K562 (cell line): ENCODE data around the gene GGACT. TPM values are rescaled to one million over a fixed set of nuclear protein-coding genes. Genes with fewer than 3 reads are reported as not detected.

ENCODE experiments used
- ATAC-seq: fragments of 200-7000 bp; cut with Tn5 transposase; 3 replicates; pipeline ENCODE4 v1.9.1; 2020; ENCODE audit warnings: moderate library complexity
- BruUV-seq: library from RNA; stranded (reverse); fragments of 400-500 nt; replicated peaks from 2 replicates; lab custom pipeline; 2021; lab: Mats Ljungman, UMichigan
- CTCF ChIA-PET: fragments of 300-600 bp; formaldehyde crosslinking; extraction: SDS; loops from one replicate; lab custom pipeline; 2021; ENCODE audit warnings: low intra/inter-chr PET ratio; lab: Yijun Ruan, JAX
- POLR2A ChIA-PET: fragments of 300-600, 350-650 bp; sonication (Branson Sonifier 250); formaldehyde crosslinking; extraction: SDS; loops from one replicate; lab custom pipeline; 2021; ENCODE audit warnings: antibody characterized with exemption, inconsistent platforms; lab: Yijun Ruan, JAX
- DNase-seq, 4 experiments: peaks; one replicate each; pipeline versions ENCODE4 v3.0.0 to v3.0.0-alpha.2; 2011 to 2018; ENCODE audit warnings: low spot score in 3 of 4, mixed read lengths in 3 of 4; ENCODE audit errors: extremely low read depth in 1 of 4
- FAIRE-seq: peaks from 2 replicates; lab custom pipeline; 2011; peaks lifted over from hg19 to GRCh38; lab: Jason Lieb, UNC
- H2AFZ ChIP-seq: 2 replicates; pipeline ENCODE4 v1.6.0; 2011; ENCODE audit warnings: low read depth, low read length, control low read depth, inconsistent platforms
- H3K27ac ChIP-seq: fragments of 200-600 bp; 3 replicates; pipeline ENCODE4 v1.8.0; 2011; ENCODE audit warnings: low read depth, mild to moderate bottlenecking, control low read depth, inconsistent platforms, low read length, moderate library complexity, mixed read lengths; ENCODE audit errors: extremely low read depth
- H3K27me3 ChIP-seq, 2 experiments: fragments of 300-600 bp in 1 of 2; 2 replicates in 1 of 2; 3 replicates in 1 of 2; pipeline versions ENCODE4 v1.6.0 to v1.8.0; 2011; ENCODE audit warnings: inconsistent platforms in 2 of 2, low read length in 2 of 2, mild to moderate bottlenecking in 1 of 2, mixed read lengths in 1 of 2, moderate library complexity in 1 of 2; ENCODE audit not compliant: control insufficient read depth in 2 of 2, insufficient read depth in 2 of 2
- H3K36me3 ChIP-seq: fragments of 300-600 bp; 3 replicates; pipeline ENCODE4 v1.8.0; 2011; ENCODE audit warnings: mild to moderate bottlenecking, low read length, inconsistent platforms; ENCODE audit not compliant: control insufficient read depth, insufficient read depth
- H3K4me1 ChIP-seq, 2 experiments: fragments of 200-600 bp in 1 of 2; replicated peaks in 1 of 2; 2 replicates in 1 of 2; 3 replicates in 1 of 2; pipeline versions ENCODE4 v1.5.1 to v1.8.0; 2011; ENCODE audit warnings: inconsistent platforms in 2 of 2, low read length in 2 of 2, mild to moderate bottlenecking in 1 of 2, mixed read lengths in 1 of 2, moderate library complexity in 1 of 2; ENCODE audit not compliant: control insufficient read depth in 2 of 2, insufficient read depth in 2 of 2
- H3K4me2 ChIP-seq: 2 replicates; pipeline ENCODE4 v1.6.1; 2011; ENCODE audit warnings: low read length, control low read depth, inconsistent platforms, mixed read lengths; ENCODE audit not compliant: insufficient read depth
- H3K4me3 ChIP-seq: fragments of 200-600 bp; sonication (generic), shearing (Covaris generic); 2 replicates; pipeline ENCODE4 v1.5.1; 2016; ENCODE audit warnings: control low read depth, inconsistent platforms
- H3K79me2 ChIP-seq: fragments of 200-600 bp; 3 replicates; pipeline ENCODE4 v1.8.0; 2011; ENCODE audit warnings: low read length, inconsistent platforms; ENCODE audit not compliant: control insufficient read depth, insufficient read depth
- H3K9ac ChIP-seq, 2 experiments: 2 replicates each; pipeline versions ENCODE4 v1.6.0 to v1.6.1; 2011; ENCODE audit warnings: low read depth in 2 of 2, low read length in 2 of 2, control low read depth in 1 of 2, inconsistent platforms in 1 of 2, mild to moderate bottlenecking in 1 of 2, mixed read lengths in 1 of 2; ENCODE audit not compliant: insufficient read depth in 1 of 2
- H3K9me1 ChIP-seq: one replicate; pipeline ENCODE4 v1.6.0; 2011; ENCODE audit warnings: inconsistent platforms, mild to moderate bottlenecking, low read length, moderate library complexity; ENCODE audit not compliant: control insufficient read depth, insufficient read depth
- H3K9me3 ChIP-seq: replicated peaks from 2 replicates; pipeline ENCODE4 v1.5.1; 2011; ENCODE audit warnings: low read depth, low read length, inconsistent platforms; ENCODE audit not compliant: control insufficient read depth, insufficient read depth
- H4K20me1 ChIP-seq: replicated peaks from 2 replicates; pipeline ENCODE4 v1.6.1; 2011; ENCODE audit warnings: low read length, inconsistent platforms, mixed read lengths; ENCODE audit not compliant: control insufficient read depth, insufficient read depth
- AFF4 ChIP-seq: sonication (generic); formaldehyde crosslinking; IDR thresholded peaks from 2 replicates; pipeline ENCODE4 v1.8.0; 2023; ENCODE audit warnings: mild to moderate bottlenecking, missing genetic modification reagents
- ARID3A ChIP-seq: IDR thresholded peaks from 2 replicates; pipeline ENCODE4 v1.6.1; 2012; ENCODE audit warnings: low read depth, low read length, improper control_type of control experiment, borderline replicate concordance
- CREB3L1 ChIP-seq: fragments of 450-650 bp; IDR thresholded peaks from 2 replicates; pipeline ENCODE4 v1.6.1; 2014; ENCODE audit warnings: low read depth, mild to moderate bottlenecking, moderate library complexity, borderline replicate concordance
- DMBX1 ChIP-seq: fragments of 250-450 bp; sonication (Bioruptor Pico); IDR thresholded peaks from 2 replicates; pipeline ENCODE4 v1.8.0; 2022; ENCODE audit warnings: inconsistent platforms, mild to moderate bottlenecking, moderate library complexity, borderline replicate concordance
- MITF ChIP-seq: IDR thresholded peaks from 2 replicates; pipeline ENCODE4 v1.6.1; 2014; ENCODE audit warnings: antibody characterized with exemption
- NR2C1 ChIP-seq, 2 experiments: fragments of 450-650 bp; IDR thresholded peaks; 2 replicates each; pipeline ENCODE4 v1.6.1; 2017; ENCODE audit warnings: mild to moderate bottlenecking in 2 of 2, antibody characterized with exemption in 1 of 2, inconsistent platforms in 1 of 2, missing compliant biosample characterization in 1 of 2, missing genetic modification characterization in 1 of 2
- PTBP1 ChIP-seq: fragments of 200-400 bp; formaldehyde crosslinking; IDR thresholded peaks from 2 replicates; pipeline ENCODE4 v1.6.1; 2017; ENCODE audit warnings: low read depth, low read length
- RUNX1 ChIP-seq: sonication (generic); IDR thresholded peaks from 2 replicates; pipeline ENCODE4 v1.6.1; 2016; ENCODE audit warnings: antibody characterized with exemption, low read depth
- ZFPM2 ChIP-seq: fragments of 250-450 bp; sonication (Bioruptor Pico); IDR thresholded peaks from 2 replicates; pipeline ENCODE4 v1.5.1; 2022; ENCODE audit warnings: mild to moderate bottlenecking
- ZNF212 ChIP-seq: fragments of 450-650 bp; formaldehyde crosslinking; IDR thresholded peaks from 2 replicates; pipeline ENCODE4 v1.4.0; 2020; ENCODE audit warnings: mild to moderate bottlenecking
- ZNF311 ChIP-seq: fragments of 250-450 bp; sonication (Bioruptor Pico); IDR thresholded peaks from 2 replicates; pipeline ENCODE4 v1.4.0; 2020; ENCODE audit warnings: mild to moderate bottlenecking, moderate library complexity
- ZNF764 ChIP-seq: fragments of 250-450 bp; sonication (Bioruptor Pico); IDR thresholded peaks from 2 replicates; pipeline ENCODE4 v1.4.0; 2020; ENCODE audit warnings: low read depth, mild to moderate bottlenecking, moderate library complexity
- ZNF77 ChIP-seq: fragments of 250-450 bp; sonication (Bioruptor Pico); IDR thresholded peaks from 2 replicates; pipeline ENCODE4 v1.5.0; 2020
- WGBS: fragments of 100-300 bp; shearing (Covaris generic); methylation state at CpG from one replicate; pipeline ENCODE4 v1.1.6; 2016; ENCODE audit warnings: low coverage, mixed read lengths; ENCODE audit not compliant: insufficient coverage; ENCODE audit errors: missing lambda C conversion rate; 5-methylcytosine and 5-hydroxymethylcytosine counted together
- in situ Hi-C: fragments of 300-500 bp; cut with MboI; formaldehyde crosslinking; loops from 4 replicates; pipeline ENCODE4 v1.15.0; 2018; ENCODE audit warnings: inconsistent platforms, mixed read lengths
- intact Hi-C: fragments of 100-400 bp; cut with micrococcal nuclease; formaldehyde crosslinking; loops from 2 replicates; pipeline ENCODE4 v1.14.2; 2022
- polyA plus RNA-seq, 8 experiments: library from polyadenylated mRNA; depleted of rRNA in 4 of 8; stranded (reverse) in 5 of 8; unstranded in 3 of 8; fragments of >200 nt; fragmentation: Nextera tagmentation in 2 of 8; fragmentation: Illumina TruSeq in 1 of 8; extraction: Ambion mirVana in 2 of 8; extraction: Trizol in 1 of 8; gene quantifications; 2 replicates each; pipeline versions ENCODE4 v1.2.1 to v1.2.3, GENCODE V29; 2011 to 2014; ENCODE audit warnings: inconsistent platforms in 1 of 8, missing spikeins in 1 of 8
- total RNA-seq, 7 experiments: library from RNA; depleted of rRNA in 6 of 7; stranded (reverse); fragments of >200 nt in 6 of 7; fragmentation: Illumina TruSeq in 2 of 7; extraction: Trizol in 2 of 7; gene quantifications; 2 replicates each; pipeline versions ENCODE4 v1.2.1 to v1.2.3, GENCODE V29; 2011 to 2021; ENCODE audit warnings: low replicate concordance in 1 of 7

Gene GGACT
- total and polyA plus RNA-seq, 9 of the 15 experiments (the other 6 are each of a cell fraction or from before 2014, with no cell fraction given) = 0.20 to 3.2 (median 1.7) TPM

- TF ChIP-seq RUNX1 (no peak), CREB3L1 (no peak)
Measured at GRCh38 chr13:100517135-100517534, 71.5 kb downstream of the GGACT start (continued).

GRCh38 chr13:100515410-100515800 lies 73.2 kb downstream of the GGACT start:
- FAIRE-seq (no peak), DNase-seq (no peak), ATAC-seq (no peak)
- ChIA-PET CTCF (interaction anchor here (1.2 to 2.7 kb wide), 2 partner anchors 599 to 615 kb away, joined by 4 to 22 read pairs; no protein-coding TSS in a partner anchor), POLR2A (no interaction called here)
- no TSS peak for BruUV-seq
- WGBS = 31% methylated on average over 19 of the region's 20 CpGs
- no peaks in the 10 kb centered on the region for H3K79me2 ChIP-seq
- no peak overlapping the region for H3K4me3 ChIP-seq
- H2AFZ ChIP-seq = no peak overlapping the region
- no peaks in the 10 kb centered on the region for H3K9me1 ChIP-seq
- no peak overlapping the region for H3K4me2 ChIP-seq
- in situ Hi-C loops = loop anchor here (10.0 kb wide), 1 partner anchor 611 kb away; no protein-coding TSS in a partner anchor
- no peaks in the 10 kb centered on the region for H3K4me1 ChIP-seq
- no peaks in the 10 kb centered on the region; the same call in 1 of the 2 replicates for H4K20me1 ChIP-seq
- H3K9me3 ChIP-seq = no peaks in the 10 kb centered on the region
- peaks cover 0 to 3% of the 10 kb centered on the region in 2 experiments; a peak in 1 of 5 replicates for H3K27me3 ChIP-seq
- no peak overlapping the region for H3K27ac ChIP-seq
- intact Hi-C loops = loop anchor here (1.0 to 10.0 kb wide), 4 partner anchors 280 to 615 kb away; no protein-coding TSS in a partner anchor
- no peak overlapping the region for H3K9ac ChIP-seq
- no peaks in the 10 kb centered on the region for H3K36me3 ChIP-seq
- TF ChIP-seq ARID3A = no peak
- TF ChIP-seq MITF = no peak
- TF ChIP-seq NR2C1 (IDR thresholded peaks at IDR 0.05) = no peak
- no peak for TF ChIP-seq NR2C1 (tag; IDR thresholded peaks at IDR 0.05)
- TF ChIP-seq PTBP1 = no peak
- no peak for TF ChIP-seq ZFPM2 (CRISPR knock-in tag)
- TF ChIP-seq DMBX1 = no peak
- TF ChIP-seq ZNF311 (CRISPR knock-in tag) = no peak
- no peak for TF ChIP-seq ZNF212 (CRISPR knock-in tag)
- TF ChIP-seq ZNF764 (CRISPR knock-in tag) = no peak
- TF ChIP-seq ZNF77 (CRISPR knock-in tag) = no peak
- TF ChIP-seq AFF4 (CRISPR knock-in tag) = no peak
